IMR-90 (cell line): ENCODE measurements around the gene PNMA6F. TPM values are rescaled to one million over a fixed set of nuclear protein-coding genes. Genes with fewer than 3 reads are reported as not detected.

Experiments used
- ATAC-seq: fragments of 200-7000 bp; cut with Tn5 transposase; 2 replicates; pipeline ENCODE4 v1.9.1; 2020; ENCODE audit warnings: low read depth, mild to moderate bottlenecking, moderate library complexity
- BruUV-seq: library from RNA; stranded (reverse); fragments of 400-500 nt; replicated peaks from 2 replicates; lab custom pipeline; 2021; lab: Mats Ljungman, UMichigan
- CTCF ChIA-PET: fragments of 300-600 bp; formaldehyde crosslinking; extraction: SDS; loops from one replicate; lab custom pipeline; 2021; ENCODE audit warnings: antibody characterized with exemption; lab: Yijun Ruan, JAX
- POLR2A ChIA-PET: fragments of 300-600 bp; sonication (Branson Sonifier 250); formaldehyde crosslinking; loops from one replicate; lab custom pipeline; 2022; ENCODE audit warnings: antibody characterized with exemption; ENCODE audit not compliant: unreplicated experiment; lab: Charles Lee
- DNase-seq: peaks from one replicate; pipeline ENCODE4 v3.0.0; 2013
- H2AFZ ChIP-seq: replicated peaks from 2 replicates; pipeline ENCODE3; 2013; ENCODE audit warnings: low read length, mild to moderate bottlenecking; ENCODE audit not compliant: poor library complexity
- H2AK5ac ChIP-seq: 2 replicates; pipeline ENCODE4 v1.6.1; 2013; ENCODE audit warnings: low read depth, low read length, inconsistent platforms
- H2AK9ac ChIP-seq: replicated peaks from 2 replicates; pipeline ENCODE3; 2013; ENCODE audit warnings: mild to moderate bottlenecking, low read depth, low read length, moderate library complexity; ENCODE audit not compliant: poor library complexity
- H2BK120ac ChIP-seq: 2 replicates; pipeline ENCODE4 v1.6.1; 2013; ENCODE audit warnings: low read depth, low read length, inconsistent platforms
- H2BK15ac ChIP-seq: 3 replicates; pipeline ENCODE4 v1.6.1; 2013; ENCODE audit warnings: low read depth, low read length, inconsistent platforms
- H2BK20ac ChIP-seq: 2 replicates; pipeline ENCODE4 v1.6.1; 2013; ENCODE audit warnings: low read depth, mild to moderate bottlenecking, inconsistent platforms, low read length, moderate library complexity
- H2BK5ac ChIP-seq: 2 replicates; pipeline ENCODE4 v1.6.1; 2013; ENCODE audit warnings: mild to moderate bottlenecking, low read depth, low read length, inconsistent platforms; ENCODE audit not compliant: poor library complexity, severe bottlenecking
- H3K14ac ChIP-seq: replicated peaks from 2 replicates; pipeline ENCODE4 v1.6.1; 2013; ENCODE audit warnings: low read depth, low read length, inconsistent platforms
- H3K18ac ChIP-seq: 2 replicates; pipeline ENCODE4 v1.6.1; 2013; ENCODE audit warnings: low read depth, low read length, control low read depth
- H3K23ac ChIP-seq: 2 replicates; pipeline ENCODE4 v1.6.1; 2013; ENCODE audit warnings: low read depth, low read length, inconsistent platforms
- H3K27ac ChIP-seq: 2 replicates; pipeline ENCODE4 v1.5.1; 2013; ENCODE audit warnings: mild to moderate bottlenecking, control low read depth, low read length; ENCODE audit not compliant: insufficient read depth
- H3K27me3 ChIP-seq: 2 replicates; pipeline ENCODE4 v1.6.1; 2013; ENCODE audit warnings: low read length; ENCODE audit not compliant: control insufficient read depth, insufficient read depth
- H3K36me3 ChIP-seq: 2 replicates; pipeline ENCODE4 v1.6.1; 2013; ENCODE audit warnings: low read length, mixed read lengths; ENCODE audit not compliant: control insufficient read depth, insufficient read depth
- H3K4ac ChIP-seq: 2 replicates; pipeline ENCODE4 v1.6.1; 2013; ENCODE audit warnings: low read depth, low read length, inconsistent platforms
- H3K4me1 ChIP-seq: 2 replicates; pipeline ENCODE4 v1.6.1; 2013; ENCODE audit warnings: low read length, mixed read lengths; ENCODE audit not compliant: control insufficient read depth, insufficient read depth
- H3K4me2 ChIP-seq: 2 replicates; pipeline ENCODE4 v1.6.1; 2013; ENCODE audit warnings: low read depth, mild to moderate bottlenecking, control low read depth, low read length, moderate library complexity
- H3K4me3 ChIP-seq: 2 replicates; pipeline ENCODE4 v1.5.1; 2013; ENCODE audit warnings: low read depth, mild to moderate bottlenecking, control low read depth, low read length, moderate library complexity; ENCODE audit not compliant: insufficient read depth
- H3K56ac ChIP-seq: 2 replicates; pipeline ENCODE4 v1.6.1; 2013; ENCODE audit warnings: low read length, inconsistent platforms; ENCODE audit not compliant: insufficient read depth; ENCODE audit errors: extremely low read depth
- H3K79me1 ChIP-seq, 2 experiments: 2 replicates each; pipeline ENCODE4 v1.6.1; 2013; ENCODE audit warnings: low read length in 2 of 2, inconsistent platforms in 1 of 2, low read depth in 1 of 2
- H3K9ac ChIP-seq: 2 replicates; pipeline ENCODE4 v1.6.1; 2013; ENCODE audit warnings: low read depth, low read length, control low read depth
- H3K9me1 ChIP-seq: 2 replicates; pipeline ENCODE4 v1.6.1; 2013; ENCODE audit warnings: low read length, inconsistent platforms; ENCODE audit not compliant: insufficient read depth
- H3K9me3 ChIP-seq: 2 replicates; pipeline ENCODE4 v1.6.1; 2013; ENCODE audit warnings: low read length; ENCODE audit not compliant: control insufficient read depth, insufficient read depth
- H4K20me1 ChIP-seq: 2 replicates; pipeline ENCODE4 v1.6.1; 2013; ENCODE audit warnings: low read length, inconsistent platforms; ENCODE audit not compliant: insufficient read depth
- H4K5ac ChIP-seq: 2 replicates; pipeline ENCODE4 v1.6.1; 2013; ENCODE audit warnings: mild to moderate bottlenecking, low read depth, low read length, control low read depth
- H4K8ac ChIP-seq, 2 experiments: 2 replicates each; pipeline ENCODE4 v1.6.1; 2013; ENCODE audit warnings: low read depth in 2 of 2, low read length in 2 of 2, control low read depth in 1 of 2, inconsistent platforms in 1 of 2
- H4K91ac ChIP-seq: 2 replicates; pipeline ENCODE4 v1.6.1; 2013; ENCODE audit warnings: low read depth, low read length, inconsistent platforms; ENCODE audit not compliant: insufficient read depth
- BHLHE40 ChIP-seq: fragments of 150-350 bp; IDR thresholded peaks from 2 replicates; pipeline ENCODE4 v1.6.1; 2016; ENCODE audit warnings: mild to moderate bottlenecking, low read depth, low read length
- CEBPB ChIP-seq: IDR thresholded peaks from 2 replicates; pipeline ENCODE4 v1.6.1; 2012; ENCODE audit warnings: low read depth, low read length, improper control_type of control experiment
- CHD1 ChIP-seq: IDR thresholded peaks from 2 replicates; pipeline ENCODE4 v1.6.1; 2012; ENCODE audit warnings: low read depth, low read length, improper control_type of control experiment
- CTCF ChIP-seq: conservative IDR thresholded peaks from 2 replicates; pipeline ENCODE4 v1.5.1; 2012; ENCODE audit warnings: mild to moderate bottlenecking, low read depth, low read length, improper control_type of control experiment
- ELK1 ChIP-seq: fragments of 150-350 bp; IDR thresholded peaks from 2 replicates; pipeline ENCODE4 v1.6.1; 2016; ENCODE audit warnings: low read depth, mild to moderate bottlenecking, low read length, moderate library complexity, borderline replicate concordance
- FOS ChIP-seq: fragments of 150-350 bp; IDR thresholded peaks from 2 replicates; pipeline ENCODE4 v1.6.1; 2016; ENCODE audit warnings: low read depth, low read length
- MAFK ChIP-seq: IDR thresholded peaks from 2 replicates; pipeline ENCODE4 v1.6.1; 2012; ENCODE audit warnings: low read depth, low read length, improper control_type of control experiment
- MAZ ChIP-seq: IDR thresholded peaks from 2 replicates; pipeline ENCODE4 v1.6.1; 2012; ENCODE audit warnings: low read depth, mild to moderate bottlenecking, low read length, improper control_type of control experiment, moderate library complexity, borderline replicate concordance
- MXI1 ChIP-seq: IDR thresholded peaks from 2 replicates; pipeline ENCODE4 v1.6.1; 2012; ENCODE audit warnings: low read depth, mild to moderate bottlenecking, low read length, moderate library complexity, borderline replicate concordance
- POLR2A ChIP-seq: IDR thresholded peaks from 2 replicates; pipeline ENCODE4 v1.6.1; 2012; ENCODE audit warnings: mild to moderate bottlenecking, low read depth, low read length
- RAD21 ChIP-seq: IDR thresholded peaks from 2 replicates; pipeline ENCODE4 v1.6.1; 2012; ENCODE audit warnings: low read length, improper control_type of control experiment
- RCOR1 ChIP-seq: IDR thresholded peaks from 2 replicates; pipeline ENCODE4 v1.6.1; 2012; ENCODE audit warnings: mild to moderate bottlenecking, low read length, improper control_type of control experiment; ENCODE audit not compliant: insufficient replicate concordance
- RFX5 ChIP-seq: IDR thresholded peaks from 2 replicates; pipeline ENCODE4 v1.8.0; 2012; ENCODE audit warnings: low read depth, mild to moderate bottlenecking, low read length, moderate library complexity
- WGBS, 2 experiments: methylation state at CpG; one replicate each; pipeline versions ENCODE4 v1.1.5 to v1.1.7; 2013; ENCODE audit warnings: missing lambda C conversion rate in 2 of 2; ENCODE audit not compliant: insufficient read length in 1 of 2; ENCODE audit errors: extremely low coverage in 2 of 2; 5-methylcytosine and 5-hydroxymethylcytosine counted together
- dilution Hi-C: fragments of 300-500 bp; cut with HindIII; formaldehyde crosslinking; loops from one replicate; pipeline ENCODE4 v1.14.3; 2018; ENCODE audit warnings: low sequenced_read_pairs; ENCODE audit not compliant: unreplicated experiment
- in situ Hi-C: fragments of 300-500 bp; cut with MboI; formaldehyde crosslinking; loops from 3 replicates; pipeline ENCODE4 v1.14.3; 2019; ENCODE audit warnings: low sequenced_read_pairs, inconsistent platforms, mixed read lengths
- intact Hi-C: fragments of 100-400 bp; cut with micrococcal nuclease; formaldehyde crosslinking; loops from 2 replicates; pipeline ENCODE4 v1.10.0; 2022
- polyA plus RNA-seq, 3 experiments: library from polyadenylated mRNA; depleted of rRNA; stranded (reverse); fragments of >200 nt; gene quantifications; 2 replicates each; pipeline ENCODE4 v1.2.3, GENCODE V29; 2012; ENCODE audit warnings: low replicate concordance in 1 of 3
- total RNA-seq: library from RNA; depleted of rRNA; stranded (reverse); fragments of >200 nt; gene quantifications from 2 replicates; pipeline ENCODE4 v1.2.3, GENCODE V29; 2012

PNMA6F gene
- total and polyA plus RNA-seq, 2 of the 4 experiments (the other 2 are of a cell fraction), result not detected

- no peak for TF ChIP-seq ELK1
- TF ChIP-seq FOS, result no peak
- TF ChIP-seq CHD1, result no peak
- no peak for TF ChIP-seq CEBPB
Observed at GRCh38 chrX:153302796-153303195, 18.8 kb downstream of the PNMA6F start (continued).

- TF ChIP-seq FOS (no peak), ELK1 (no peak), MXI1 (no peak), RAD21 (no peak), RFX5 (no peak), MAZ (no peak), BHLHE40 (no peak), RCOR1 (no peak), MAFK (no peak), CTCF (no peak), CEBPB (no peak), POLR2A (no peak)
- no peaks in the 10 kb centered on the region for H3K36me3 ChIP-seq
- H2BK20ac ChIP-seq, result no peak overlapping the region
- H4K5ac ChIP-seq, result no peak overlapping the region
- H3K27me3 ChIP-seq, result peaks cover 3% of the 10 kb centered on the region
- CTCF ChIA-PET, result no interaction called here
- H2BK15ac ChIP-seq, result no peak overlapping the region
- H4K91ac ChIP-seq, result no peak overlapping the region
- H2AK9ac ChIP-seq, result no peak overlapping the region
- H3K4ac ChIP-seq, result no peak overlapping the region
- H3K18ac ChIP-seq, result no peak overlapping the region
- H3K9ac ChIP-seq, result no peak overlapping the region
- H4K8ac ChIP-seq, result no peak overlapping the region
- H3K27ac ChIP-seq, result no peak overlapping the region
- intact Hi-C loops (loop anchor here (1.0 kb wide), 1 partner anchor 30 kb away; no protein-coding TSS in a partner anchor), dilution Hi-C loops (no loop called here), in situ Hi-C loops (no loop called here)
- no peak overlapping the region for H3K4me2 ChIP-seq
- H2AK5ac ChIP-seq, result no peak overlapping the region
- H3K14ac ChIP-seq, result no peak overlapping the region
- no peak overlapping the region for H3K23ac ChIP-seq
- POLR2A ChIA-PET, result no interaction called here
- no peak overlapping the region for H2BK120ac ChIP-seq
- no peaks in the 10 kb centered on the region for H4K20me1 ChIP-seq
- DNase-seq (no peak), ATAC-seq (no peak)
- no CpG with 5 or more reads among the region's 3 CpGs for WGBS, 2 experiments
- no peaks in the 10 kb centered on the region for H3K9me3 ChIP-seq
- no peak overlapping the region for H3K56ac ChIP-seq
- no peaks in the 10 kb centered on the region for H3K4me1 ChIP-seq
- no peak overlapping the region for H2AFZ ChIP-seq
- H3K9me1 ChIP-seq, result no peaks in the 10 kb centered on the region
- BruUV-seq, result no TSS peak
- H3K4me3 ChIP-seq, result no peak overlapping the region
- no peak overlapping the region for H2BK5ac ChIP-seq
- no peaks in the 10 kb centered on the region for H3K79me1 ChIP-seq
Observed at GRCh38 chrX:153301746-153302145, 19.8 kb downstream of the PNMA6F start.
